Measurements from ENCODE around the gene HNRNPF. TPM values are rescaled to one million over a fixed set of nuclear protein-coding genes. Genes with fewer than 3 reads are reported as not detected.
A peak's percentile ranks its signal among the peaks of the same experiment; 100 is the strongest.

HNRNPF gene
- total RNA-seq, 3 donors from 2014 or later: 212 to 229 (median 227) TPM

DNA sequence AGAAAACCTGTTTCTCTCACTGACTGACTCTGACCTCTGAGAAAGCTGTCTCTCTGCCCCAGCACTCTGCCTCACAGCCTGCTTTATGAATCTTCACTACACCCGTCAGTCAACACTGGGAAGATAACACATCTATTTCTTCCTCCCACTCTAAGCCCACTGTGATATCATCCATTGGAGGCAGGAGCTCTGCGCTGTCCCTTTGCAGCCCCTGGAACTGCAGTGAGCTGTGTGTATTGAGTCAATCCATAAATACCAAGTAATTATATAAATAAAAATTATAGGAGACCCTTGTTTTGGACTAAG, 54.7 kb downstream of the HNRNPF start:
- intact Hi-C loops (cut with DNase I, micrococcal nuclease): loop anchor here in 1 of 2 donors (10.0 kb wide), 1 partner anchor 59 kb away; no protein-coding TSS in a partner anchor

DNA sequence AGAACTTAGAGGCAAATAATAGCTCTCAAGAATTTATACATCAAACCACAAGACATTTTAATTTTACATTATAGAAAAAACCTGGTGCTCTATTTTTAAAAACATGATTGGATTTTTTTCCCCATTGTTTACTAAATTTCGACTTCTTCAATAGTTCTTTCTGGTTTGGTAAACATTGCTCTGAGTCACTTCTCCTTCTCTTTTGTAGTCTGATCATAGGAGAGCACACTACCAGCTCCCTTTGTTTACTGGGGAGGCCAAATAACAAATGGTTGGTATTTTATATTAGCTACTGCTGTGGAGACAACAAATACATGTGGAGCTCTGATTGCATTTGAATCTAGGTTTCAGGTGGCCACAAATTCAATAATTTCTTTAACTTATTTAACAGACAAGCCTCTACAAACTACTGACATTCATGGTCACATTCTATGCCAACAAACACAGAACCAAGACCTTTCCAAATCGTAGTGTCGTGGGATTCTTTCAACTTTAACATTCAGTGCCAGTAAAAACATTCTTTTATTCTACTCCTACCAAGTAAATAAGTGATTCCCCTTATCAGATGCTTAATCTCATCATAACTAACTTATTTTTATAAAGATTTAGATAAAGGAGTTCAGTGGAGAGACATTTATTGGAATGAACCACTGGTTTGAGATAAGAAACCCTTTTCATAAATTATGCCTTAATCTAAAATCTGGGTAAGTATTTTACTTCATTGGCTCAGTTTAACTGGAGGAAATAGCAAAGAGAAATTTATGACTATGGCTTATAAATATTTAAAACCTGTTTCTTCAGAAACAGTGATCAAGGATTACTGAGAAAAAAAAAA, 55.3 kb downstream of the HNRNPF start:
- peaks cover 10% of the 10 kb centered on the region for H3K4me1 ChIP-seq (ENCODE audit: low read depth)
- no peaks in the 10 kb centered on the region for H3K9me3 ChIP-seq
- intact Hi-C loops (cut with DNase I, micrococcal nuclease): loop anchor here in 1 of 2 donors (10.0 kb wide), 1 partner anchor 59 kb away; no protein-coding TSS in a partner anchor
- TF ChIP-seq, protein P1, sequence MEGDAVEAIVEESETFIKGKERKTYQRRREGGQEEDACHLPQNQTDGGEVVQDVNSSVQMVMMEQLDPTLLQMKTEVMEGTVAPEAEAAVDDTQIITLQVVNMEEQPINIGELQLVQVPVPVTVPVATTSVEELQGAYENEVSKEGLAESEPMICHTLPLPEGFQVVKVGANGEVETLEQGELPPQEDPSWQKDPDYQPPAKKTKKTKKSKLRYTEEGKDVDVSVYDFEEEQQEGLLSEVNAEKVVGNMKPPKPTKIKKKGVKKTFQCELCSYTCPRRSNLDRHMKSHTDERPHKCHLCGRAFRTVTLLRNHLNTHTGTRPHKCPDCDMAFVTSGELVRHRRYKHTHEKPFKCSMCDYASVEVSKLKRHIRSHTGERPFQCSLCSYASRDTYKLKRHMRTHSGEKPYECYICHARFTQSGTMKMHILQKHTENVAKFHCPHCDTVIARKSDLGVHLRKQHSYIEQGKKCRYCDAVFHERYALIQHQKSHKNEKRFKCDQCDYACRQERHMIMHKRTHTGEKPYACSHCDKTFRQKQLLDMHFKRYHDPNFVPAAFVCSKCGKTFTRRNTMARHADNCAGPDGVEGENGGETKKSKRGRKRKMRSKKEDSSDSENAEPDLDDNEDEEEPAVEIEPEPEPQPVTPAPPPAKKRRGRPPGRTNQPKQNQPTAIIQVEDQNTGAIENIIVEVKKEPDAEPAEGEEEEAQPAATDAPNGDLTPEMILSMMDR (IDR thresholded peaks at IDR 0.05): no peak
- ATAC-seq: no peak
- no peak overlapping the region for H3K4me3 ChIP-seq
- H3K36me3 ChIP-seq (ENCODE audit: low read depth): no peaks in the 10 kb centered on the region
- DNase-seq: no peak

More for the DNA sequence above, 54.7 kb downstream of the HNRNPF start:
- Histone ChIP-seq H3K4me3 (no peak overlapping the region), H3K4me1 (ENCODE audit: low read depth) (peaks cover 10% of the 10 kb centered on the region), H3K36me3 (ENCODE audit: low read depth) (no peaks in the 10 kb centered on the region), H3K9me3 (no peaks in the 10 kb centered on the region)
- ATAC-seq (no peak), DNase-seq (no peak)
- TF ChIP-seq, protein P1 (IDR thresholded peaks at IDR 0.05): no peak

DNA sequence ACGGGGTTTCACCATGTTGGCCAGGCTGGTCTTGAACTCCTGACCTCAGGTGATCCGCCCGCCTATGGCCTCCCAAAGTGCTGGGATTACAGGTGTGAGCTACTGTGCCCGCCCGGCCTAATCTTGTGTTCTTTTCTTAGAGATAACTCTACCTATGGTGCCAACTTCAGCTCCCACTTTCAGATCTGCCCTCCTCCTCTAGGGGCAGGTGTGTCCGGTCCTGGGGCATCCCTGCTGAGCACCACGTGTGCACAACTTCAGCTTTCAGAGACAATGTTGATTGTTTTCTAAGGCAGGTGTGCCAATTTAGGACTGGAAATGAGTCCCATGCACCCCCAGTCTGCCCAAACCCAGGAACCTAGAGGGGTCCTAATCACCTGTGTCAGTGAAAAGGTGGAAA, 56.0 kb downstream of the HNRNPF start:
- H3K4me1 ChIP-seq (ENCODE audit: low read depth): peaks cover 10% of the 10 kb centered on the region
- no peak for ATAC-seq
- intact Hi-C loops (cut with DNase I, micrococcal nuclease): loop anchor here in 1 of 2 donors (10.0 kb wide), 1 partner anchor 58 kb away; no protein-coding TSS in a partner anchor

DNA sequence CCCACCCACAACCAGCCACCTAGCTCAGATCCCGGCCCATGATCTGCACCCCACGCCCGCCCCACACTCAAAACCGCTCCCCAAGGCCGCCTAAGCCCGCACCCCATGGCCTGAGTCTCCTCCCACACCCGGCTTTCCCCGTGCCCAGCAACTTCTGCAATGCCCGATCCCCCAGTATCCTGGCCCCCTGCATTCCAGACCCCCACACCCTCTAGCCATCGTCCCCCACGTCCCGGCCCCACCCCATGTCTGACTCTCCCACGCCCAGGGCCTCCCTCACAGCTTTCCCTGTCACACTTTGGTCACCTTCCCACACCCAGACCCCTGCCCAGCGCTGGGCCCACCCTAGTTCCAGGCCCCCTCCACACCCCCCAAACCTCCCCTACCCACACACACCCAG, 57.7 kb downstream of the HNRNPF start:
- H3K9me3 ChIP-seq: no peaks in the 10 kb centered on the region
- ATAC-seq (no peak), DNase-seq (no peak)
- H3K4me3 ChIP-seq: no peak overlapping the region
- H3K4me1 ChIP-seq (ENCODE audit: low read depth): peaks cover 6% of the 10 kb centered on the region
- TF ChIP-seq, protein P1 (IDR thresholded peaks at IDR 0.05): no peak
- intact Hi-C loops (cut with DNase I, micrococcal nuclease): loop anchor here in 1 of 2 donors (10.0 kb wide), 1 partner anchor 56 kb away; no protein-coding TSS in a partner anchor
- H3K36me3 ChIP-seq (ENCODE audit: low read depth): no peaks in the 10 kb centered on the region

More for the DNA sequence above, 56.0 kb downstream of the HNRNPF start:
- Histone ChIP-seq H3K4me3 (no peak overlapping the region), H3K36me3 (ENCODE audit: low read depth) (no peaks in the 10 kb centered on the region), H3K9me3 (no peaks in the 10 kb centered on the region)
- TF ChIP-seq, protein P1 (IDR thresholded peaks at IDR 0.05): no peak
- no peak for DNase-seq

DNA sequence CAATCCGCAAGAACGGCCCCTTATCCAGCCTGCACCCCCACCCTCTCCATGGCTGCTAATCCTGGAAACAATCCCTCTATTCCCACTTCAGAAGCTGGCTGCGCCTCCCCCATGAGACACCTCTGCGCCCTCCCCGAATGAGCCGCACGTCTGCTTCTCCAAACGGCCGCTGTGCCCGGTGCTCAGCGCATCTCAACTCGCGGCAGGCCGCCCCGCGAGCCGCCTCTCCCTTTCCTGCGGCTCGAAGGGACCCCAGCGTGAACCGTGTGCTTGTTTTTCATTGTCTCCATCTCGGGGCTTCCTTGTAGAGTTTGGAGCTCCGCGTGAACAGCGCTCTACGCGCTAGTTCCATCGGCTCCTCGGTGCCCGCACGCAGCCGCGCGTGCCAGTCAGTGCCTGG, 58.3 kb downstream of the HNRNPF start:
- Histone ChIP-seq H3K4me1 (ENCODE audit: low read depth) (peaks cover 4% of the 10 kb centered on the region), H3K36me3 (ENCODE audit: low read depth) (no peaks in the 10 kb centered on the region), H3K9me3 (no peaks in the 10 kb centered on the region), H3K4me3 (no peak overlapping the region)
- intact Hi-C loops (cut with DNase I, micrococcal nuclease): loop anchor here in 1 of 2 donors (10.0 kb wide), 1 partner anchor 56 kb away; no protein-coding TSS in a partner anchor
- TF ChIP-seq, protein P1 (IDR thresholded peaks at IDR 0.05): no peak
- ATAC-seq (peak; percentile 7), DNase-seq (no peak)

Data from mucosa of descending colon (tissue), 3 donors.